Measurements from ENCODE around the gene DAD1.
A peak's percentile ranks its signal among the peaks of the same experiment; 100 is the strongest.
"Not testable (repeated sequence)": the region's sequence is repeated elsewhere in the genome, so short reads cannot be mapped to it uniquely, and the experiment has no call there.

Gene DAD1

GRCh38 chr14:22589096-22589839, at the start of gene DAD1:
Gene DAD1, minus strand, starts transcription at chr14:22589224. Its CDS starts 67 bp downstream, at chr14:22589157.
- Mint-ChIP-seq H3K27me3 (peaks cover 3% of the 10 kb centered on the region), H3K36me3 (ENCODE audit: low read depth) (peaks cover 34% of the 10 kb centered on the region), H3K27ac (peak within 1 kb of the TSS; percentile 99), H3K9me3 (no peaks in the 10 kb centered on the region), H3K4me1 (ENCODE audit: low read depth) (peaks cover 81% of the 10 kb centered on the region), H3K4me3 (peak within 1 kb of the TSS; percentile 97)

- not testable (repeated sequence) for H3K27me3 Mint-ChIP-seq; H3K9me3 Mint-ChIP-seq; H3K4me3 Mint-ChIP-seq; H3K36me3 Mint-ChIP-seq (ENCODE audit: low read depth); H3K4me1 Mint-ChIP-seq (ENCODE audit: low read depth); H3K27ac Mint-ChIP-seq
These were observed 47.0 kb upstream of the DAD1 start for GRCh38 chr14:22635980-22636379.

GRCh38 chr14:22634233-22634900, 45.3 kb upstream of the DAD1 start:
- Mint-ChIP-seq H3K9me3 (peaks cover 8% of the 10 kb centered on the region), H3K27me3 (no peaks in the 10 kb centered on the region), H3K4me1 (ENCODE audit: low read depth) (no peaks in the 10 kb centered on the region), H3K27ac (no peak overlapping the region), H3K4me3 (no peak overlapping the region), H3K36me3 (ENCODE audit: low read depth) (peaks cover 5% of the 10 kb centered on the region)

- Mint-ChIP-seq H3K27ac (no peak overlapping the region), H3K36me3 (ENCODE audit: low read depth) (peaks cover 5% of the 10 kb centered on the region), H3K27me3 (peaks cover 3% of the 10 kb centered on the region), H3K4me3 (no peak overlapping the region), H3K4me1 (ENCODE audit: low read depth) (no peaks in the 10 kb centered on the region), H3K9me3 (peaks cover 8% of the 10 kb centered on the region)
These were observed 41.5 kb upstream of the DAD1 start for GRCh38 chr14:22630486-22630885.

GRCh38 chr14:22630066-22630465, 41.0 kb upstream of the DAD1 start:
- Mint-ChIP-seq H3K27ac (no peak overlapping the region), H3K27me3 (peaks cover 3% of the 10 kb centered on the region), H3K4me1 (ENCODE audit: low read depth) (no peaks in the 10 kb centered on the region), H3K9me3 (peaks cover 8% of the 10 kb centered on the region), H3K4me3 (no peak overlapping the region), H3K36me3 (ENCODE audit: low read depth) (peaks cover 5% of the 10 kb centered on the region)

- Mint-ChIP-seq H3K9me3 (peaks cover 8% of the 10 kb centered on the region), H3K4me3 (no peak overlapping the region), H3K4me1 (ENCODE audit: low read depth) (no peaks in the 10 kb centered on the region), H3K36me3 (ENCODE audit: low read depth) (peaks cover 5% of the 10 kb centered on the region), H3K27ac (no peak overlapping the region), H3K27me3 (peaks cover 3% of the 10 kb centered on the region)
These were observed 40.3 kb upstream of the DAD1 start for GRCh38 chr14:22629361-22629760.

GRCh38 chr14:22627506-22628263, 38.7 kb upstream of the DAD1 start:
- Mint-ChIP-seq H3K4me1 (ENCODE audit: low read depth) (no peaks in the 10 kb centered on the region), H3K9me3 (peaks cover 8% of the 10 kb centered on the region), H3K36me3 (ENCODE audit: low read depth) (peaks cover 5% of the 10 kb centered on the region), H3K27ac (no peak overlapping the region), H3K4me3 (no peak overlapping the region), H3K27me3 (peaks cover 6% of the 10 kb centered on the region)

DNA sequence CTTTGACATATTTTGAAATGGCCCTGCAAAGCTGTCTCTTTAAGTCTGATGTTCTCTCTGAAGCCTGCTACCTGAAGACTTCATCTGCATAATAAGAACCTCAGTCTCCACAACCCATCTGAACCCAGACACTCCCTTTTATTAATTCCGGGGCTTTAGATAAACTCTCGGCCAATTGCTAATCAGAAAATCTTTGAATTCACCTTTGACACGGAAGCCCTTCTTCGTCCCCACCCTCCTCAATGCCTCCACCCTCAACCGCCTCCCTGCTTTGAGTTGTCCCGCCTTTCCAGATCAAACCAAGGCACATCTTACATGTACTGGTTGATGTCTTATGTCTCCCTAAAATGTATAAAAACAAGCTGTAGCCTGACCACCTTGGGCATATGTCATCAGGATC, 37.6 kb upstream of the DAD1 start:
- H3K9me3 Mint-ChIP-seq = peaks cover 8% of the 10 kb centered on the region
- peaks cover 6% of the 10 kb centered on the region for H3K27me3 Mint-ChIP-seq
- no peak overlapping the region for H3K4me3 Mint-ChIP-seq
- peaks cover 5% of the 10 kb centered on the region for H3K36me3 Mint-ChIP-seq (ENCODE audit: low read depth)
- H3K27ac Mint-ChIP-seq = no peak overlapping the region
- no peaks in the 10 kb centered on the region for H3K4me1 Mint-ChIP-seq (ENCODE audit: low read depth)

DNA sequence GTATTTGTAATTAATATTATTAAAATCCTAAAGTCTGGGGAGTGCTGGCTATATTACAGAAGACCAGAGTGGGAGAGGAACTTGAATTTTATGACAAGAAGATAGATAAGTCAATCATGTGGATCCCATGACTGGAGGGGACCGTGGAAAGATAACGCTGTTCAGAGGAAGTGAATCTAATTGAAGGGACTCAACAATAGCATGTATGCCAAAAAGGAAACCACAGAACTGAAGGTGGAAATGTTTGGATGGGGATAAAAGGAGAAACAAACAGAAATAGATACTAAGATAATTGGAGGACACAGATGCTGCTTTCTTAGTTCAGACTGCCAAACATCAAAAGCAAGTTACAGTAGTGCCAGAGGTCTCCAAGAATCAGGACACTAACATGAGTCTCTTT, 34.0 kb upstream of the DAD1 start:
- no peaks in the 10 kb centered on the region for H3K4me1 Mint-ChIP-seq (ENCODE audit: low read depth)
- H3K9me3 Mint-ChIP-seq = no peaks in the 10 kb centered on the region
- no peaks in the 10 kb centered on the region for H3K36me3 Mint-ChIP-seq (ENCODE audit: low read depth)
- peaks cover 3% of the 10 kb centered on the region for H3K27me3 Mint-ChIP-seq
- no peak overlapping the region for H3K4me3 Mint-ChIP-seq
- H3K27ac Mint-ChIP-seq = no peak overlapping the region

- no peaks in the 10 kb centered on the region for H3K9me3 Mint-ChIP-seq
- H3K27ac Mint-ChIP-seq = no peak overlapping the region
- no peak overlapping the region for H3K4me3 Mint-ChIP-seq
- H3K36me3 Mint-ChIP-seq (ENCODE audit: low read depth) = no peaks in the 10 kb centered on the region
- H3K4me1 Mint-ChIP-seq (ENCODE audit: low read depth) = no peaks in the 10 kb centered on the region
- peaks cover 3% of the 10 kb centered on the region for H3K27me3 Mint-ChIP-seq
These were observed 33.2 kb upstream of the DAD1 start for GRCh38 chr14:22622255-22622654.

DNA sequence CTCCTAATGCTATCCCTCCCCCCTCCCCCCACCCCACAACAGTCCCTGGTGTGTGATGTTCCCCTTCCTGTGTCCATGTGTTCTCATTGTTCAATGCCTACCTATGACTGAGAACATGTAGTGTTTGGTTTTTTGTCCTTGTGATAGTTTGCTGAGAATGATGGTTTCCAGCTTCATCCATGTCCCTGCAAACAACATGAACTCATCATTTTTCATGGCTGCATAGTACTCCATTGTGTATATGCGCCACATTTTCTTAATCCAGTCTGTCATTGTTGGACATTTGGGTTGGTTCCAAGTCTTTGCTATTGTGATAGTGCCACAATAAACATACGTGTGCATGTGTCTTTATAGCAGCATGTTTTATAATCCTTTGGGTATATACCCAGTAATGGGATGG, 26.7 kb upstream of the DAD1 start:
- H3K27me3 Mint-ChIP-seq; H3K36me3 Mint-ChIP-seq (ENCODE audit: low read depth); H3K4me1 Mint-ChIP-seq (ENCODE audit: low read depth); H3K9me3 Mint-ChIP-seq; H3K4me3 Mint-ChIP-seq; H3K27ac Mint-ChIP-seq: not testable (repeated sequence)

DNA sequence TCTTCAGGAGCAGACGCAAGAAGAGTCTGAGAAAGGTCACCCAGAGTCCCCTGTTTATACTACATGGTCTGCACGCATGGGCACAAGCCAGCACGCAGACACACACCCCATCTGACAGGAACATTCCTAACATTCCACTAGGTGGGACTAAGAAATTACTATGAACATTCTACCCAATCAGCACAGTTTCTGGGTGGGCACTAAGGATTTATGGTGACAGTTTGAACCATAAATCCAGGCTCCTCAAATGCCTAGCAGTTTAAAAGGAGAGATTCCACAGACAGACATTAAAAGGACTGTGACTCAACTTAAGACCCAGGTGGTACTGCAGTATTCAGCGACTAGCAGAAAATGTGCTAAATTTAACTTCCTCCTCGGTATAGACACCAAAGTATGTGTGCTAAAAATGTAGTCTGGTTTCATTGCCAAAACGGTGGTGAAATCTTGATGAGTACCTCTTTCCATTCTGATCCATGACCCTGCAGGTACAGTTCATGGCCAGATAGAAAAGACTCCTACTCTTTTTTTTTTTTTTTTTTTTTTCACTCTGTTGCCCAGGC, 25.3 kb upstream of the DAD1 start:
- Mint-ChIP-seq H3K27ac (no peak overlapping the region), H3K4me3 (no peak overlapping the region), H3K27me3 (no peaks in the 10 kb centered on the region), H3K36me3 (ENCODE audit: low read depth) (peaks cover 14% of the 10 kb centered on the region), H3K9me3 (no peaks in the 10 kb centered on the region), H3K4me1 (ENCODE audit: low read depth) (peaks cover 5% of the 10 kb centered on the region)

DNA sequence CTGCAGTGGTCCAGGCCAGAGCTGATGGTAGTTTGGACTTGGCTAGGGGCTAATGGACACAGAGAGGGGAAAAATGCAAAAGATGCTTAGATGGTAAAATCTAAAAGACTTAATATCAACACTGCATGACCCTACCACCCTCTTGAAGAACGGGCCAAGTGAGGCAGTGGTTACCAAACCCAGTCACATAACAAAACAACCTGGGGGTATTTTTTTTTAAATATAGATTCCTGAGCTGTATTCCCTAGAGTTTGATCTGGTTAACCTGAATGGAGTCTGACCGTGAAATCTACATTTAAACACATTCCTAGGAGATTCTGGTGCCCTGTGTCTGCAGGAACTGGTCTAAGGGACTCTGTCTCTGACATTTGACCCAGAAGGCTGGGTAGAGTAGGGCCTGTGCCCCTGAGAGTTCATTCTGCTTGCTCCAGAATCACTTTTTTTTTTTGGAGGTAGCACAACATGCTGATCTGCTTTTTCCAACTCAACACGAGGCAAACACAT, 24.8 kb upstream of the DAD1 start:
- Mint-ChIP-seq H3K27me3 (no peaks in the 10 kb centered on the region), H3K36me3 (ENCODE audit: low read depth) (peaks cover 14% of the 10 kb centered on the region)

GRCh38 chr14:22613106-22613695, 24.2 kb upstream of the DAD1 start:
- no peaks in the 10 kb centered on the region for H3K27me3 Mint-ChIP-seq
- H3K4me1 Mint-ChIP-seq (ENCODE audit: low read depth) = peaks cover 5% of the 10 kb centered on the region
- H3K4me3 Mint-ChIP-seq = no peak overlapping the region
- peaks cover 14% of the 10 kb centered on the region for H3K36me3 Mint-ChIP-seq (ENCODE audit: low read depth)
- H3K9me3 Mint-ChIP-seq = no peaks in the 10 kb centered on the region
- H3K27ac Mint-ChIP-seq = no peak overlapping the region

More for the DNA sequence above, 24.8 kb upstream of the DAD1 start:
- no peak overlapping the region for H3K27ac Mint-ChIP-seq
- H3K9me3 Mint-ChIP-seq = no peaks in the 10 kb centered on the region
- no peak overlapping the region for H3K4me3 Mint-ChIP-seq
- peaks cover 5% of the 10 kb centered on the region for H3K4me1 Mint-ChIP-seq (ENCODE audit: low read depth)
